MM.1S (cell line): ENCODE data around the gene MLLT1.

Source experiments
- DNase-seq: peaks from one replicate; pipeline ENCODE4 v3.0.0-alpha.2; 2015
- H2AFZ ChIP-seq: fragments of 300-600 bp; sonication (generic); 2 replicates; pipeline ENCODE4 v1.6.0; 2016; ENCODE audit warnings: antibody characterized with exemption, low read length
- H3F3A ChIP-seq: fragments of 300-600 bp; sonication (generic); 2 replicates; pipeline ENCODE4 v1.6.1; 2016; ENCODE audit warnings: mild to moderate bottlenecking, antibody characterized with exemption, low read length, moderate library complexity, mixed read lengths; ENCODE audit not compliant: insufficient read depth
- H3K27ac ChIP-seq: fragments of 300-600 bp; sonication (generic); 2 replicates; pipeline ENCODE4 v1.5.1; 2016; ENCODE audit warnings: mild to moderate bottlenecking, low read length
- H3K27me3 ChIP-seq: fragments of 300-600 bp; sonication (generic); replicated peaks from 2 replicates; pipeline ENCODE4 v1.6.0; 2016; ENCODE audit warnings: low read length; ENCODE audit not compliant: insufficient read depth
- H3K36me3 ChIP-seq: fragments of 300-600 bp; sonication (generic); replicated peaks from 2 replicates; pipeline ENCODE4 v1.6.1; 2016; ENCODE audit warnings: mild to moderate bottlenecking, low read length, mixed read lengths; ENCODE audit not compliant: insufficient read depth
- H3K4me1 ChIP-seq: fragments of 300-600 bp; sonication (generic); 2 replicates; pipeline ENCODE4 v1.6.1; 2016; ENCODE audit warnings: low read length, mixed read lengths
- H3K4me2 ChIP-seq: fragments of 300-600 bp; sonication (generic); 2 replicates; pipeline ENCODE4 v1.6.0; 2016; ENCODE audit warnings: low read depth, low read length
- H3K4me3 ChIP-seq: fragments of 300-600 bp; sonication (generic); 2 replicates; pipeline ENCODE4 v1.5.1; 2016; ENCODE audit warnings: low read length, mixed read lengths
- H3K79me2 ChIP-seq: fragments of 300-600 bp; sonication (generic); 2 replicates; pipeline ENCODE4 v1.6.1; 2016; ENCODE audit warnings: mixed run types, low read length, mixed read lengths
- H3K9ac ChIP-seq: fragments of 300-600 bp; sonication (generic); 2 replicates; pipeline ENCODE4 v1.6.1; 2016; ENCODE audit warnings: low read length, mixed read lengths
- H3K9me2 ChIP-seq: fragments of 300-600 bp; sonication (generic); replicated peaks from 2 replicates; pipeline ENCODE4 v1.6.1; 2016; ENCODE audit warnings: mild to moderate bottlenecking, low read length, mixed read lengths; ENCODE audit not compliant: insufficient read depth
- H3K9me3 ChIP-seq: fragments of 300-600 bp; sonication (generic); replicated peaks from 2 replicates; pipeline ENCODE4 v1.6.1; 2016; ENCODE audit warnings: mild to moderate bottlenecking, low read length, mixed read lengths; ENCODE audit not compliant: insufficient read depth
- H4K20me1 ChIP-seq: fragments of 300-600 bp; sonication (generic); 2 replicates; pipeline ENCODE4 v1.6.1; 2016; ENCODE audit warnings: mild to moderate bottlenecking, low read length, moderate library complexity, mixed read lengths; ENCODE audit not compliant: insufficient read depth
- CTCF ChIP-seq: fragments of 300-600 bp; sonication (generic); IDR thresholded peaks from 2 replicates; pipeline ENCODE4 v1.5.1; 2016; ENCODE audit warnings: antibody characterized with exemption, low read length, mixed read lengths
- EZH2 ChIP-seq: fragments of 300-600 bp; sonication (generic); optimal IDR thresholded peaks from 2 replicates; pipeline ENCODE3; 2017; ENCODE audit warnings: low read depth, mild to moderate bottlenecking, antibody characterized with exemption, low read length, mixed read lengths
- EZH2phosphoT487 ChIP-seq: fragments of 300-600 bp; sonication (generic); IDR thresholded peaks from 2 replicates; pipeline ENCODE4 v1.6.1; 2018; ENCODE audit warnings: antibody characterized with exemption, low read length

Gene MLLT1

GRCh38 chr19:6242677-6243076 is 37.1 kb downstream of the MLLT1 start:
- H3K4me3 ChIP-seq = no peak overlapping the region
- H3F3A ChIP-seq = no peaks in the 10 kb centered on the region
- H3K9ac ChIP-seq = no peak overlapping the region
- H3K27me3 ChIP-seq = no peaks in the 10 kb centered on the region
- H3K79me2 ChIP-seq = peaks cover 97% of the 10 kb centered on the region
- no peaks in the 10 kb centered on the region for H3K4me1 ChIP-seq
- H3K4me2 ChIP-seq = no peak overlapping the region
- TF ChIP-seq EZH2 (no peak), CTCF (no peak), EZH2phosphoT487 (no peak)
- no peak for DNase-seq
- no peak overlapping the region for H3K27ac ChIP-seq
- H3K36me3 ChIP-seq = no peaks in the 10 kb centered on the region
- peaks cover 11% of the 10 kb centered on the region; the same call in 1 of the 2 replicates for H4K20me1 ChIP-seq
- no peaks in the 10 kb centered on the region for H3K9me3 ChIP-seq
- no peak overlapping the region for H2AFZ ChIP-seq
- no peaks in the 10 kb centered on the region for H3K9me2 ChIP-seq

DNA sequence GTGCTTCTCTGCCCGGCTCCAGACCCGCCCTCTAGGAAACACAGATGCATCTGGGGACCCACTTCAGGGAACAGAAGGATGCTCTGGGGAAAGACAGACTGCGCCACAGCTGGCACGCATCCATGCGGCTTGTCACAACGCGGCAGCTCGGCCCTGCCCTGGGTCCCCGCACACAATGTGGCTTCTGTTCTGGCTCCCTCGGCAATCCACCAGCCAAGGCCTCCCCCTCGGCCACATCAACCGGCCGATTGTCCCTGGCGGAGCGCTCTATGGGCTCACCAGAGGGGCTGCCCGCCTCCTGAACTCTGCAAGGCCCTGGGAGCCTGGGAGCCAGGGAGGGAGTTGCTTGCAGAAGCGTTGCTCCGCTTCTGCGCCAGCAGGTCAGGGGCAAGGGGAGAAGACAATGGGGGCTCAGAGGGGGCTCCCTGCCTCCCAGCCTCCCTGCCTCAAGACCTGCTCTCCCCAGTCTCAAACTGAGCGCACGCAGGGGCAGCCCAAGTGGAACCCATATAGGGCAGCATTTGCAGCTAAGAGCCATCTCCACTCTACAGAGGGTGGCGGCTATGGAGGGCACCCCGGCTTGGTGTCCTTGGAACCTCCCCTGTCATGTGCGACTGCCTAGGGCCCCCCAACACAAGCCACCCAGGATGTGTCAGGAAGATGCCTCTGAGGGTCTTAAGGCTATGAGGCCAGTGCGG is 37.9 kb downstream of the MLLT1 start:
- H2AFZ ChIP-seq = no peak overlapping the region
- H4K20me1 ChIP-seq = peaks cover 11% of the 10 kb centered on the region; the same call in 1 of the 2 replicates
- no peaks in the 10 kb centered on the region for H3K4me1 ChIP-seq
- no peak for TF ChIP-seq EZH2
- TF ChIP-seq EZH2phosphoT487 = no peak
- TF ChIP-seq CTCF = no peak
- H3K36me3 ChIP-seq = no peaks in the 10 kb centered on the region
- no peaks in the 10 kb centered on the region for H3K9me2 ChIP-seq
- H3K4me2 ChIP-seq = no peak overlapping the region
- no peak for DNase-seq
- no peaks in the 10 kb centered on the region for H3K27me3 ChIP-seq
- H3K9ac ChIP-seq = no peak overlapping the region
- H3K79me2 ChIP-seq = peaks cover 95% of the 10 kb centered on the region
- no peaks in the 10 kb centered on the region for H3F3A ChIP-seq
- H3K4me3 ChIP-seq = no peak overlapping the region
- no peak overlapping the region for H3K27ac ChIP-seq
- no peaks in the 10 kb centered on the region for H3K9me3 ChIP-seq

DNA sequence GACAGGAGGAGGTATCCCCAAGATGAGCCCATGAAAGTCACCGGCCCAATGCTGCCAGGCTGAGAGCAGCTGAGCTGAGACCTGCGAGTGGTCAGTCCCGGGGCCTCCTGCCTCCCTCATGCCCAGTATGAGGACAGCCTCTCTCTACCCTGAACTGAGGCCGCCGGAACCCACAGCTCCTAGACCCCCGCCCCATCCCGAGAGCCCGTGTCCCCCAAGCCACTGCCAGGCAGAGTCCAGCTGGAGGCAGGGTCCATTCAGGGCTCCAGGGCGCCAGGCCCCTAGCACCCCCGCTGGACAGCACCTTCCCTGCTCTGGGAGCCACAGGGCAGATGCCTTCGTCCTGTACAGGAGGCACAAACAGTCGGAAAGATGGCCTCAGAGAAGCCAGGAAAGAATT is 38.7 kb downstream of the MLLT1 start:
- Histone ChIP-seq H4K20me1 (peaks cover 11% of the 10 kb centered on the region; the same call in 1 of the 2 replicates), H3F3A (no peaks in the 10 kb centered on the region), H3K36me3 (no peaks in the 10 kb centered on the region), H3K4me3 (no peak overlapping the region), H3K4me1 (no peaks in the 10 kb centered on the region), H2AFZ (no peak overlapping the region), H3K27me3 (no peaks in the 10 kb centered on the region), H3K4me2 (no peak overlapping the region), H3K9me3 (no peaks in the 10 kb centered on the region), H3K79me2 (peaks cover 95% of the 10 kb centered on the region), H3K9ac (no peak overlapping the region), H3K9me2 (no peaks in the 10 kb centered on the region), H3K27ac (no peak overlapping the region)
- no peak for TF ChIP-seq EZH2
- TF ChIP-seq CTCF = no peak
- no peak for TF ChIP-seq EZH2phosphoT487
- DNase-seq = no peak
